Kidney (tissue), 14 donors: Measurements from ENCODE around the gene FOXRED1. TPM values are rescaled to one million over a fixed set of nuclear protein-coding genes. Genes with fewer than 3 reads are reported as not detected.

Source experiments
- DNase-seq, 5 donors: peaks; one replicate each; pipeline ENCODE4 v3.0.0-alpha.2; 2013 to 2020
- FAIRE-seq: peaks from 2 replicates; lab custom pipeline; 2012; peaks lifted over from hg19 to GRCh38; lab: Jason Lieb, UNC
- H3K27ac ChIP-seq, 2 donors: one replicate each; pipeline ENCODE4 v1.7.0; 2013; ENCODE audit warnings: low read depth in 2 of 2, low read length in 2 of 2, inconsistent platforms in 1 of 2
- H3K27me3 ChIP-seq: one replicate; pipeline ENCODE4 v1.7.1; 2013; ENCODE audit warnings: low read length, inconsistent platforms; ENCODE audit not compliant: control insufficient read depth, insufficient read depth
- H3K36me3 ChIP-seq, 3 donors: one replicate each; pipeline versions ENCODE4 v1.7.0 to v1.7.1; 2013; ENCODE audit warnings: low read length in 3 of 3, control low read depth in 1 of 3, inconsistent platforms in 1 of 3; ENCODE audit not compliant: insufficient read depth in 3 of 3, control insufficient read depth in 2 of 3
- H3K4me1 ChIP-seq, 3 donors: one replicate each; pipeline versions ENCODE4 v1.7.0 to v1.7.1; 2013; ENCODE audit warnings: low read length in 3 of 3, inconsistent platforms in 1 of 3, low read depth in 1 of 3; ENCODE audit not compliant: control insufficient read depth in 2 of 3, insufficient read depth in 2 of 3
- H3K4me3 ChIP-seq, 3 donors: one replicate each; pipeline versions ENCODE4 v1.7.0 to v1.8.1; 2013; ENCODE audit warnings: low read length in 3 of 3, control low read depth in 1 of 3, inconsistent platforms in 1 of 3
- H3K9ac ChIP-seq, 3 donors: one replicate each; pipeline versions ENCODE4 v1.7.0 to v1.7.1; 2013; ENCODE audit warnings: low read length in 3 of 3, control low read depth in 1 of 3, inconsistent platforms in 1 of 3
- H3K9me3 ChIP-seq, 3 donors: one replicate each; pipeline versions ENCODE4 v1.7.0 to v1.7.1; 2013; ENCODE audit warnings: low read length in 3 of 3, control low read depth in 1 of 3, inconsistent platforms in 1 of 3; ENCODE audit not compliant: control insufficient read depth in 2 of 3, insufficient read depth in 1 of 3
- CTCF ChIP-seq: IDR thresholded peaks from 3 replicates; pipeline ENCODE4 v1.5.1; 2012; ENCODE audit warnings: mild to moderate bottlenecking, moderate library complexity, borderline replicate concordance; ENCODE audit not compliant: insufficient read depth; ENCODE audit errors: extremely low read depth
- intact Hi-C: fragments of 100-400 bp; cut with DNase I; formaldehyde crosslinking; loops from one replicate; pipeline ENCODE4 v1.11.1; 2022
- polyA plus RNA-seq: library from polyadenylated mRNA; stranded (reverse); fragments of 350-450 nt; fragmentation: Illumina TruSeq; extraction: RNeasy Lipid Tissue Mini Kit (QIAGEN cat#74804); gene quantifications from one replicate; pipeline ENCODE4 v1.2.3, GENCODE V29; 2014; ENCODE audit warnings: low read depth, low replicate concordance; ENCODE audit not compliant: insufficient read depth
- total RNA-seq: library from RNA; stranded (reverse); fragmentation: NEBNext Ultra II Directional; extraction: Animal tissue kit (Norgen Biotek cat#: 25700); gene quantifications from one replicate; pipeline ENCODE4 v1.2.1, GENCODE V29; 2021
- donor health status: control.
- donor health status: control.
- donor health status: control.
- donor health status: control.
- donor health status: control.
- donor health status: DM: yes; HTN: yes; CAD: no.
- donor health status: Normal renal cell carcinoma (clear cell type).

FOXRED1 gene
- total and polyA plus RNA-seq, 2 donors from 2014 or later, result 21.5 to 37.1 TPM

- intact Hi-C loops, result no loop called here
- TF ChIP-seq CTCF, result no peak
- Histone ChIP-seq H3K9ac (no peak overlapping the region), H3K4me3 (no peak overlapping the region), H3K27me3 (no peaks in the 10 kb centered on the region), H3K36me3 (peaks cover 0 to 5% (median 3%) of the 10 kb centered on the region in 3 donors), H3K27ac (no peak overlapping the region), H3K4me1 (peaks cover 5 to 8% (median 6%) of the 10 kb centered on the region in 3 donors), H3K9me3 (no peaks in the 10 kb centered on the region)
- DNase-seq (no peak), FAIRE-seq (no peak)
Measured at GRCh38 chr11:126281245-126281644, 12.3 kb downstream of the FOXRED1 start.

GRCh38 chr11:126281666-126282175 is 12.8 kb downstream of the FOXRED1 start:
- H3K4me1 ChIP-seq, result peaks cover 5 to 8% (median 6%) of the 10 kb centered on the region in 3 donors
- intact Hi-C loops, result no loop called here
- peak overlapping the region; percentile 58 to 77 (median 66) for H3K4me3 ChIP-seq
- H3K9me3 ChIP-seq, result no peaks in the 10 kb centered on the region
- FAIRE-seq (no peak), DNase-seq (no peak)
- H3K9ac ChIP-seq, result peak overlapping the region in 2 of 3 donors; percentile 2 to 85
- H3K36me3 ChIP-seq, result peaks cover 0 to 5% (median 3%) of the 10 kb centered on the region in 3 donors
- peak overlapping the region in 1 of 2 donors; percentile 5 for H3K27ac ChIP-seq
- TF ChIP-seq CTCF, result no peak
- no peaks in the 10 kb centered on the region for H3K27me3 ChIP-seq

- Histone ChIP-seq H3K9me3 (no peaks in the 10 kb centered on the region), H3K4me1 (peaks cover 5 to 8% (median 6%) of the 10 kb centered on the region in 3 donors), H3K9ac (peak overlapping the region; percentile 33 to 85 (median 65)), H3K36me3 (peaks cover 0 to 3% (median 0%) of the 10 kb centered on the region in 3 donors), H3K4me3 (peak overlapping the region; percentile 58 to 77 (median 66)), H3K27ac (peak overlapping the region; percentile 51 to 76), H3K27me3 (no peaks in the 10 kb centered on the region)
- intact Hi-C loops, result no loop called here
- TF ChIP-seq CTCF, result no peak
- FAIRE-seq, result no peak
- peak in 3 of 5 donors; percentile 50 to 66 (median 63) for DNase-seq
Measured at GRCh38 chr11:126282361-126282735, 13.4 kb downstream of the FOXRED1 start.
